LHCN-M2 (cell line): ENCODE data around the gene TNFRSF14. TPM values are rescaled to one million over a fixed set of nuclear protein-coding genes. Genes with fewer than 3 reads are reported as not detected.
"Not testable (repeated sequence)": the region's sequence is repeated elsewhere in the genome, so short reads cannot be mapped to it uniquely, and the experiment has no call there.

ENCODE experiments used
- DNase-seq: peaks from one replicate; pipeline ENCODE4 v3.0.0-alpha.2; 2012; ENCODE audit warnings: low read depth
- total RNA-seq: library from RNA; depleted of rRNA; stranded (reverse); fragments of >200 nt; gene quantifications from 2 replicates; pipeline ENCODE4 v1.2.3, GENCODE V29; 2014

Gene TNFRSF14
- total RNA-seq, 1 experiment from 2014 or later = 13.1 TPM

DNA sequence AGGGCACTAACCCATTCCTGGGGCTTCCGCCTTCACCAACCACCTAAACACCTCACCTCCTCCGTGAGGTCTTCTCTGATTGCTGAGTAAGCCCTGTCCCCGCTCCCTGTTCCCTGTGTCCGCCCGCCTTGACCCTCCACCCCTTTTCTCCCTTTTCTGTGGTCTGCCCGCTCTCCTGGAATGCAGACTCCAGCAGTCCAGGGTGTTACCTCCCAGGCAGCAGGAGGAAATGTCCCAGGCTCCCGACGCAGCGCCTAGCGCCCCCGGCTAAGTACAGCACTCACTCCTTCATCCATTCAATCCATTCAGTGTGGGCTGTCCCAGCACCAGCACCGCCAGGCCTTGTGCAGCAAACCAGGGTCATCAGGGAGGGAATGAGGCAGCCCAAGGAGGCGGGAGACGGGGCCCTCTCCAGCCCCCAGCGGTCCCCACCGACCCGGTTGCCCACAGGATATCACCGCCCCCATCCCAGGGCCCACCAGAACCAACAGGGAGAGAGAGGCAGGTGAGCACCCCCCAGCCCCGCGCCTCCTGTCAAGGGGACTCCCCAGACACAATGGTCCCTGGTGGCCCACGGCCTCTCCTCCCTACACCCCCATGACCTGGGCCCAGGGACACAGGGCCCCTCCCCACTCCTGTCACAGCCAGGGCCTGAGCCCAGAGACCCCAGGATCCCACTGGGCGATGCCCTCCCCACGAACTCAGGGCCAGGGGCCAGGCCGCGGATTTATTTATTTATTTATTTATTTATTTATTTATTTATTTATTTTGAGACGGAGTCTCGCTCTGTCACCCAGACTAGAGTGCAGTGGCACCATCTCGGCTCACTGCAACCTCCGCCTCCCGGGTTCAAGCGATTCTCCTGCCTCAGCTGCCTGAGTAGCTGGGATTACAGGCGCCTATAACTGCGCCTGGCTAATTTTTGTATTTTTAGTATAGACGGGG is 10.2 kb downstream of the TNFRSF14 start:
- no peak for DNase-seq

DNA sequence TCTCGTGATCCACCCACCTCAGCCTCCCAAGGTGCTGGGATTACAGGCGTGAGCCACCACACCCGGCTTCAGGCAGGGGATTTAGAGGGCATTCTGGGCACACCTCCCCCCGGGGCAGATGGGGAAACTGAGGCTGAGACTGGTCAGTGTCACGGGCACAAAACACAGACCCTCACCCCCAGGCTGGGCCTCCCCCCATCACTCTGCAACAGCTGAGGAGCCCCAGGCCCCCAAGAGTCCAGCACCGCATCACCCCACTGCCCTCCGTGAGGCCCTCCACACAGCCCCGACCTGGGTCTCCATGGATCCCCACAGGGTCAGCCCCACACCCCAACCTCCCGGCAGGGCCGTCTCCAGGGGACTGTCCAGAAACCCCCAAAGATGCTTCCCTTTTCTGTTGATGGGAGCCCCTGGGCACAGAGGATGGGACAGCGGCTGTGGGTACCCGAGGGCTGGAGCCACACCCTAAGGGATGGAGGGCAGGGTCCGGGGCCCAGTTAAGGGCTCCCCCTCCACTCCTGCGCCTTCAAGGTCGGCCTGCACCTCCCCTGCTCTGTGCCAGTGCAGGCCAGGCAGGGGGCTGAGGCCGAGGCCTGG is 11.0 kb downstream of the TNFRSF14 start:
- no peak for DNase-seq

DNA sequence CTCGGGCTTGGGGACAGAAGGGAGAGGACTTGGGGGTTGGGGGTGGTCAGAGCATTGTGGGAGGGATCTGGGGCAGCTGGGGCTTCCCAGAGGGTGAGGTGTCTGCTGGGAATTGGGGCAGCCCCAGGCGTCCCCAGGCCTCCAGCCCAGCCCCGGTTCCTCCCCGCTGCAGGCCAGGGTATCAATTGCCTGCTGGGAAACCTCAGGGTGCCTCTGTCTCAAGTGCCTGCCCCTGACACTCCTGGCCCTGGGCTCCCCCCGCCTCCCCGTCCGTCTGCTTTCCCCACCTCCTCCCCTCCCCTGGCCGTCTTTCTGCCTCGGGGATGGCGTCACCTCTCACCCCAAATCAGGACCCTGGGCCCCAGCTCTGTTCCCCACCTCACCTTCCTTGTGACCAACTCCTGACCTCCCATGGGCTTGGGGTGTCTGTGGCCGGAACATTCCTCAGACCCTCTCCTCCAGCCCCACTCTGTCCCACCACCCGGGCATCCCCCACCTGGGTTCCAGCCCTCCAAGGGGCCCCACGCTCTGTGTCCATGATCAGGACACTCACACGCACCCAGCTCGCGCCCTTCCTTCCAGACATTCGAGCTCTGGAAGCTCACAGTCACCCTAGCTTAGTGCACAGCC is 12.1 kb downstream of the TNFRSF14 start:
- DNase-seq = not testable (repeated sequence)

DNA sequence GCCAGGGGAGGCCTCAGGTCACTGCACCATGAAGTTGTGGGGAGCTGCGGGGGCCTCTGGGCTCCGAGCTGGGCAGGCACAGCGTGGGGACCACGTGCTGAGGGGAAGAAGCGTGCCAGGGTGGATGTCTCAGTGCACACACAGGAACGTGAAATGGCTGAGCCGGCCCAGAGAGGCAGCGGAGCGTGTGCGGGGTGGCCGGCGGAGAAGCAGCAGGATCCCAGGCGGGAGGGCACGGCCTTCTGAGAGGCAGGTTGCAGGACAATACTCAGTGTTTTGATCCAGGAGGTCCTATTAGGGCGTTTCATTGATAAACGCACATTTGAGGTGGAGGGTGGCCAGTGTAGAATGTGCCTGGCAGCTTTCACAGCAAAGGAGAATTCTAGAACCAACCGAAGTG is 12.9 kb downstream of the TNFRSF14 start:
- DNase-seq = no peak

DNA sequence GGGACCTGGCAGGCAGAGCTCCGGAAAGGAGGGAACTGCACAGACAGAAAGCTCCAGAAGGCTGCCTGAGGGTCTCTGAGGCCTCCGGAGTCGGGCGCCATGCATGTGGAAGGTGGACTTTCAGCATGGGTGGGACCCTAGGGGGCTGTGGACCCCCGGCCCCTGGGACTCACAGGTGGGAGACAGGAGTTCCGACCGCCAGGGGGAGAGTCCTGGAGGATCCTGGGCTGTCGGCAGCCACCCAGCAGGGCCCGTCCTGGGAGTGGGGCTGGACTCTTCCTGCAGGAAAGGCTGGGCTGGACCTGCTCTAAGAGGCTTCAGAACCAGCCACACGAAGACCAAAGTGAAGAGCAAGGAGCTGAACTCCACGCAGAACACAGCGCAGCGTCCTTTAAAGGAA is 13.5 kb downstream of the TNFRSF14 start:
- DNase-seq = not testable (repeated sequence)

DNA sequence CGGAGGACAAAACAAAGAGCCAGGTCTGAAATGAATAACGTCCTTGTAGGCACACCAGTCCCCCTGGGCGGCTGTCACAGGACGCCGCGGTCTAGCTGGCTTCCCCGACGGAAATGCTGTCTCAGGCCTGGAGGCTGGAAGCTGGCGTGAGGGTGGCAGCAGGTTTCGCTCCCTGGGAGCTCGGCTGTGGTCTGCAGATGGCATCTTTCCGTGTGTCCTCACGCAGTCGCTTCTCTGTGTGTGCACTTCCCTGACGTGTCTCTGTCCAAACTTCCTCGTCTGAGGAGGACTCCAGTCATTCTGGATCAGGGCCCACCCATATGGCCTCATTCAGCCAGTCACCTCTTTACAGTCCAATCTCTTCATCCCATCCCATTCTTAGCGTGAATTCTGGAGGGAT is 14.2 kb downstream of the TNFRSF14 start:
- DNase-seq = no peak

DNA sequence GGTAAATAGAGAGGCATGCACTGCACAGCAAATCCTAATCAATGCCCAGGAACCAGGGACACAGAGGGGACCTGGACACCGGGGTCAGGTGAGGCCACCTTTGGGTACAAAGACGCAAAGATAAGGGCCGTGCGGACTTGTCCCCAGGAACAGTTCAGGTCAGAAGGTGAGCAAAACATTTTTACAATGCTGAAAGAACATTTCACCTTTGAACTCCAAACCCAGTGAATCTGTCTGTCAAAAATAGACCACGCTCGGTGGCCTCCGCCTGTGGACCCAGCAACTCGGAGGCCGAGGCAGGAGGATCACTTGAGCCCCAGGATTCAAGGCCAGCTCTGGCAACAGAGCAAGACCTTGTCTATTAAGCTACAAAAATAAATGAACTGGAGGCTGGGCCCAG is 15.2 kb downstream of the TNFRSF14 start:
- DNase-seq = no peak

DNA sequence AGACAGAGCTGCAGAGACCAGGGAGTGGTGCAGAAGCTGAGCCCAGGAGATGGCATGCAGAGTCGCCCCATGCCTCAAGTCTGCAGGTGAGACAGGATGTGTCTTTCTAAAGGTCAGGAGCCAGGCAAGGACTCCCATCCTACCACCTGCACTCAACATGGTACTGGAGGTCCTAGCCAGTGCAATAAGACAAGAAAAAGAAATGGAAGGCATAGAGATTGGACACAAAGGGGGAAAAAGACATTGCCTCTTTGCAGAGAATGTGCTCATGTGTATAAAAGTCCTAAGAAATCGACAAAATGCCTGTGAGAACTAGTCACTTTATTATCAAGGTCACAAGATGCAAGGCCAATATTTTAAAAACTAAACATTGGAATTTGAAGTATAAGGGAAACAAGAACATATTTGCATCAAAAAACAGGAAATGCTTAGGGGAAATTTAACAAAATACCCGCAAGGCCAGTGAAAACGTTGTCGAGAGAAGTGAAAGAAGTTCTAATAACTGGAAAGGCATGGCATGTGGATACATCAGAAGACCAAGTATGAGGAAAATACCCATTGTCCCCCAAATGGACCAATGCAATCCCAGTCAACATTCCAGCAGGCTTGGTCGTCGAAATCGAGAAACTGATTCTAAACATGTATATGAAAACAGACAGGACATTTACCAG is 17.2 kb downstream of the TNFRSF14 start:
- DNase-seq = no peak

DNA sequence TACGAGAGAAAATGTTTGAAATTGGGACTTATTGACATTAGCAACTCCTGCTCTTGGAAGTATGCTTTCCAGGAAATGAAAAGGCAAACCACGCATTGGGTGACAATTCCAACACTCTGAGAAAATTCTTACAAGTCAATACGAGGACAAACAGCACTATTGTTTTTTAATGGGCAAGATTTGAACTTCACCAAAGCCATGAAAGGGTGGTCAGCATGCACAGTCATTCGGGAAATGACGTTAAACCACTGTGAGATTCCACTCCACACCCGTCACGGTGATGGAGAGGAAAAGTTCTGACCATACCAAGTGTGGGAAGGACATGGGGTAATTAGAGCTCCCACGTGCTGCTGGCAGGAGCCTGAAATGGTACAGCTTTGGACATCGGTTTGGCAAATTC is 18.2 kb downstream of the TNFRSF14 start:
- peak; percentile 19 for DNase-seq

DNA sequence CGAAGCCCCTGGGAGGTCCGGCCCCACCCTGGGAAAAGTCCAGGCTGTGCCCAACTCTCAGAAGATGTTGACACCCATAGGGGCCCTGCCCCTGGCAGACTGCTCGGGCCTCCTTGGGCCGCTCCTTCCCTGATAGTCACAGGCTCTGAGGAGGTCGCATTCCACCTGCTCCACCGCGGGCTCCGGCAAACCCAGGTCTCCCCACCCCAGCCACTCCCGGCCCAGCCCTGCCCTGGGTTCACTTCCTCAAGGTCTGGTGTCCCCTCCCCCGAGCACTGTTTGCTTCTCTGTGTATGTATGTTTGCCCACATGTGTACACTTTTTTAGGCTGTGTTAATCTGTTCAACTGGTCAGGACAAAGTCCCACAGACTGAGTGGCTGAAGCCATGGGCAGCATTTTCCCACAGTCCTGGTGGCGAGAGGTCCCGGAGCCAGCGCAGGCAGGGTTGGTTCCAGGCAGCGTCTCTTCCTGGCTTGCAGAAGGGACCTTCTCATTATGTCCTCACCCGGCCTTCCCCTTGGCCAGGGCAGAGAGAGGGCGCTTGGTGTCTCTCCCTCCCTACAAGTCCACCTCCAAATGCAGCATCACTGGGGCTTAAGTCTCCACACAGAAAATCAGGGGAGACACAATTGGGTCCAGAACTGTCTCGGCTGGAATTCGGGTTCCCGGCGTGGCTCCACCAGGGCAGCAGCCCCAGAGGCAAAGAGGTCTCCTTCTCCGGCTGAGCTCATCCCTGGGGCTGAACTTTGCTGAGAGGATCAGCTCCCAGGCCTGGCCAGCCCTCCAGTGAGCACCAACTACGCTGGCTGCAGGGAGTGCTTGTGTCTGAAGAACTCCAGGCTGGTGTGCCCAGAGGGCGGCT is 19.9 kb downstream of the TNFRSF14 start:
- no peak for DNase-seq

DNA sequence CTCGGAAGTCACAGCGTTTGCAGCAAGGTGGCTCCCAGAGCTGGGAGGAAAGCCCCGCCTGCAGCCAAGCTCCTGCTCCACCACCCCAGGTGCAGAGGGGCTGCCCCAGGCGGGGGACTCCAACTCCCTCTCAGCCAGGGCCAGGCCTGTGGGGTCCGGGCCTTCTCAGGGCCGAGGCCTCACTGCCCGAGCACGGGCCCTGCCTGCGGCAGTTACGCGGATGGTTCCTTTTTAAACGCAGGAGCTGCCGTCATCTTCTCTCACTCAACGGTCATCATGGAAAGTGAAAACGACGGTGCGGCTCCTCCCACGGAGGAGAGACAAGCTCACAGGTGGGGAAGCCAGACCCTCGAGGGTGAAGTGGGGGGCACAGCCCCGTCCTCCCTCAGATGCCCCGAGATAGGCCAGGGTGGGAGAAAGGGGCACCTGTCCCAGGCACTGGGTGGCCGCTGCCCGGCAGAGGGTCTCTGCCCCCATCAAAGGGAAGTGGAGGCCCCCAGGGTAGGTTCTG is 21.4 kb downstream of the TNFRSF14 start:
- DNase-seq = not testable (repeated sequence)

DNA sequence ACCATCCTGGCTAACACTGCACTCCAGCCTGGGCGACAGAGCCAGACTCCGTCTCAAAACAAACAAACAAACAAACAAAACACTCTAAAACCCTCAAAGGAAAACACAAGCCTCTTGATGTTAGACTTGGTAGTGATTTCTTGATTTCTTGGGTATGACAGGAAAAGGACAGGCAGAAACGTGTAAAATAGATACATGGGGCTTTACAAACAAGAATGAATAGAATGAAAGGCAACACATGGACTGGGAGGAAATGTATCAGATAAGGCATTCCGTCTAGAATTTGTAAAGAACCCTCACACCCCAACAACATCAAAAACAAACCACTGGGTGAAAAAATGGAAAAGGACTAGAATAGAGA is 22.6 kb downstream of the TNFRSF14 start:
- DNase-seq = no peak

DNA sequence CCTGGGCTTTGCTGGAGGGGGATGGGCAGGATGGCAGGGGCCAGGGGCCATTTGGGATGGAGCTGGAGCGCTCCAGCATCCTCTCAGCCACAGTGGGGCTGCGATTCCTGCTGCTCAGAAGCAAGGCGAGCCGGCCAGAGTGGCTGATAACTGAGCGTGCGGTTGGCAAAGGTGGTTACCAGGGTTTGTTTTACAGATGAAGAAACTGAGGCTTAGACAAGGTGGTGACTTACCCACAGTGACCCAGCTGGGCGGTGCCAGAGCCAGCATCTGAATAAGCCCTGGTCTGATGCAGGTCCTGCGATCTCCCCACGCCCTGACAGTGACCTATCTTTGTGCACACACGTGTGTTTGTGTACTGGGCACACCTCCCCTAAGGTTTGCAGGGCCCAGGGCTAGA is 24.5 kb downstream of the TNFRSF14 start:
- DNase-seq = no peak

DNA sequence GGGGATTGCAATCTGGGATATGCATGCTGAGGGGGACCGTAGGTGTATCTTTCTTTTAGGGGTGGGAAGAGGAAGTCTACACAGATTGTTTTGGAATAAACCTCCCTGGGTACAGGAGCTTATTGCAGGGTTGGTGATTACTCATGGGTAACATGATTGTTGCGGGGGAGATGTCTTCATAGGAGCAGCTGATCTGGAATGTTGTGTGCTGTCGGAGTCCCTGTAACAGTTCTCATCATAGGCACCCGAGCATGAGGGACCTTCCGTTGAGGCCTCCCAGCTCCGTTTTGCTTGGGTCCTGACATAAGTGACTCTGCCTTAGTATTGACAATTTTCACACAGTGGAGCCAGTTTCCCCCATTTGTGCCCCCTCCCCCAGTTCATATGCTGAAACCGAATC is 26.2 kb downstream of the TNFRSF14 start:
- peak; percentile 38 for DNase-seq

DNA sequence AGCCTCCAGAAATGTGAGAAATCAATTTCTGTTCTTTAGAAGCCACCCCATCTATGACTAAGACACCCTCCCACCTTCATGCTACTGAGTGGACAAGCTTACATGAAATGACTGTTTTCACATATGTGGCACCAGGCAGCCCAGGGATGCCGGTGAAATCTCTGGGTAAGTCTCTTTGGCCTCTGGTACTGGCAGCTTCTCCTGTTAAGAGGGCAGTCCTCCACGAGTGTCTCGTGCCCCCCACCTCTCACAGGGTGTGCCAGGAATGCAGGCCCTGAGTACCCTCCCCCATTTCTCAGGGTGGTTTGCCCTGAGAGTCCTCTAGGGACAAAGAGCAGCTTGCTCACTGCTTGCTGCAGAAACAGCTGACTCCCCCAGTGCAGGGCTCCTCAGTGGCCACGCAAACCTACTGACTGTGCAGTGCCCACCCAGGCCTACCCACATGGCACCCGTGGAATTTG is 27.2 kb downstream of the TNFRSF14 start:
- DNase-seq = peak; percentile 20

DNA sequence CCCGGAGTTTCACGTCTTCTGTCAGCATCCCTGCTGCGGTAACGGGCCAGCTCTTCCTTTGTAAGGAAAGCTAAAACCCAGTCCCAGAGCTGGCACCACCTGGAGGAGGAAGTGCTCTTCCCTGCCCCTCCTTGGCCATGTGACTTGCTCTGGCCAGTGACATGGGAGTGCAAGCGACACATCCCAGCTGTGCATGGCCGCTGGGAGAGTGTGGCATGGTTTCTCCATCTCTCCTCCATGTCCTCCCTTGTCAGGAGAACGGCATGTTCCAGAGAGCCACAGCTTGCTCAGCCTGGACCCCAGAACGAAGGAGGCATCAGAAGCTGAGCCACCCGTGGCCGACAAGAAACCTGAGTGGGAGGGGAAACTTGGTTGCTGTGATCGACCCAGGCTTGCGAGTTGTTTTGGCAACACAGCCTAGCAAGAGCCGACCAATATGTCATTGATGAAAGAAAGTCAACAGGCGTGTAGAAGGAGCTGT is 27.7 kb downstream of the TNFRSF14 start:
- DNase-seq = peak; percentile 16

DNA sequence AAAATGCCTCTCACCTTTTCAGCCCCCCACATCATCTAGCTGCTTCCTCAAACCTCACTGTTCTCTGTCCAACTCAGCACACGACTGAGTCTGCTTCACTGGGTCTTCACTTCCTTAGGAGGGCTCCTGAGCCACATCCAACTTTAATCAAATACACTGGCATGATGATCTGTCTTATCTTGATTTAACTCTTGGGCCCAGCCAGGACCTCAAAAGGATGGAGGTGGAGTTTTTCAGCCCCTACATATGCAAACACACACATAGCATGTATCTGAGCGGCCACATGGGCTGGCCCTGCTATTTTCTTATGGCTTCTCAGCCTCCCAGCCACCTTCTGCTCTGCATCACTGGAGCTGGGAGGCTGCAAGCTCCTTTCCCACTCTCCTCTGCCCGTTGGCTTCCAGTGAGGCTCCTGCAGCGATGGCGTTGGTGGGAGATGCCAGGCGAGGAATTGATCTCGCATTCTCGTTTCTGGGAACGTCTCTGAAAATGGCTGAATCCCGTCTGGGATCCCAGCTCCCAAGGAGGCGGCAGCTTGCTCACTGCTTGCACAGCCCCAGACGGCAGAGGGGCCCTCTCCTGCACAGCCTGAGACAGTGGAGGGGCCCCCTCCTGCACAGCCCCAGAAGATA is 28.6 kb downstream of the TNFRSF14 start:
- DNase-seq = no peak

DNA sequence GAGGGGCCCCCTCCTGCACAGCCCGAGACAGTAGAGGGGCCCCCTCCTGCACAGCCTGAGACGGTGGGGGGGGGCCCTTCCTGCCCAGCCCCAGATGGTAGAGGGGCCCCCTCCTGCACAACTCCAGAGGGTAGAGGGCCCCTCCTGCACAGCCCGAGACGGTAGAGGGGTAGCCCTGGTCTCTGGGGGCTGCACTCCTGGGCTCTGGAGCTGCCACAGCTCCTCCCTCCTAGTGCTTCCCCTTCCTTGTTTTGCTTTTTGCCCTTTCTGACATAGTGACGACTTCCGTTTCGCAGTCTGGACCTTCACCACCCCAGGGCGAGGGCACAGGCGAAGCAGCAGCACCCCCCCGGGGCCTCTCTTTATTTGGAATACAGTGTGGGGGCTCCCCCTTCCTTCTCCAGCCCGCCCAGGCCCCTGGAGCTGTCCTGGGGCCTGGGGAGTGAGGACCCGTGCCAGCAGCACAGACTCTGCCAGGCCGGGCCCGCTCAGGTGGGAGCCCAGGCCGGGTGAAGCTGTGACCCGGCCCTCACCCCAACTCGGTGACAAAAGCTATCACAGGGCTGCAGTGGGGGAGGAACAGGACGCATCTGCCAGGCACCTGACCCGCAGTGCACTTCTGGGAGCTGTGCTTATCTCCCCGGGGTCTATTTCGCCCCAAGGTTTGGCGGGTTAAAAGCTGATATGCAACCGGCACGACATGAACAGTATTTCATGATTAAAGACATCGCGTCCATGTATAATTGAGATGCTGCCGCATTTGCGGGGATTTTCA is 29.3 kb downstream of the TNFRSF14 start:
- peak; percentile 49 for DNase-seq
